H1 (cell line): Measurements from ENCODE around the gene ANKRD31. TPM values are rescaled to one million over a fixed set of nuclear protein-coding genes. Genes with fewer than 3 reads are reported as not detected.

Source experiments
- GABPA ChIP-seq: IDR thresholded peaks from 2 replicates; pipeline ENCODE4 v1.6.1; 2011; ENCODE audit warnings: mild to moderate bottlenecking, low read length, moderate library complexity, borderline replicate concordance; ENCODE audit not compliant: insufficient read depth
- polyA plus RNA-seq, 7 experiments: library from polyadenylated mRNA; depleted of rRNA in 3 of 7; stranded (reverse) in 5 of 7; unstranded in 2 of 7; fragments of >200 nt in 5 of 7; fragments of 200-250 nt in 2 of 7; gene quantifications; 1 replicate in 5 of 7; 2 replicates in 1 of 7; 4 replicates in 1 of 7; pipeline versions ENCODE4 v1.2.1 to v1.2.3, GENCODE V29; 2011 to 2013; ENCODE audit warnings: missing spikeins in 2 of 7, mixed read lengths in 2 of 7
- total RNA-seq: library from RNA; stranded (reverse); fragmentation: NEBNext Ultra II Directional; extraction: Animal tissue kit (Norgen Biotek cat#: 25700); gene quantifications from 2 replicates; pipeline ENCODE4 v1.2.1, GENCODE V29; 2021

The ANKRD31 gene
- total and polyA plus RNA-seq, 2 of the 8 experiments (the other 6 are each of a cell fraction or from before 2014, with no cell fraction given) = 0.05 to 0.06 TPM

DNA sequence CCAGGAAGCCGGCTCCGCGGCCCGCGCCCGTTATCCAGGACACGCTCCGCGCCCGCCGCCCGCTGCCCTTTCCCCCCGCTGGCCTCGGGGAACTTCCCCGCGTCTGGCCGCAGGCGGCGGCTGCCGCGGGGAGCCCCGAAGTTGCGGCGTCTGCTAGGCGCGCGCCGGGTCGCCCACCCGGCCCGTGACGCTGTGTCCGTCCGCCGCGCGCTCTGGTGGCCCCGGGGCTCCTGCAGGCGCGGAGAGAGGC lies 183.7 kb downstream of the ANKRD31 start (continued):
- no peak for TF ChIP-seq GABPA
